HEK293 (cell line): ENCODE results near the gene SCYL1.
"Not testable (repeated sequence)": the region's sequence is repeated elsewhere in the genome, so short reads cannot be mapped to it uniquely, and the experiment has no call there.

Experiments
- CTCF ChIP-seq: fragments of 450-650 bp; formaldehyde crosslinking; IDR thresholded peaks from 2 replicates; pipeline ENCODE4 v1.5.1; 2016; ENCODE audit warnings: missing biosample characterization, missing genetic modification characterization
- ZNF114 ChIP-seq: fragments of 450-650 bp; formaldehyde crosslinking; IDR thresholded peaks from 2 replicates; pipeline ENCODE4 v1.5.0; 2017; ENCODE audit warnings: missing biosample characterization, missing genetic modification characterization
- ZNF239 ChIP-seq: fragments of 450-650 bp; formaldehyde crosslinking; IDR thresholded peaks from 2 replicates; pipeline ENCODE4 v1.5.1; 2016; ENCODE audit warnings: missing biosample characterization, missing genetic modification characterization

DNA sequence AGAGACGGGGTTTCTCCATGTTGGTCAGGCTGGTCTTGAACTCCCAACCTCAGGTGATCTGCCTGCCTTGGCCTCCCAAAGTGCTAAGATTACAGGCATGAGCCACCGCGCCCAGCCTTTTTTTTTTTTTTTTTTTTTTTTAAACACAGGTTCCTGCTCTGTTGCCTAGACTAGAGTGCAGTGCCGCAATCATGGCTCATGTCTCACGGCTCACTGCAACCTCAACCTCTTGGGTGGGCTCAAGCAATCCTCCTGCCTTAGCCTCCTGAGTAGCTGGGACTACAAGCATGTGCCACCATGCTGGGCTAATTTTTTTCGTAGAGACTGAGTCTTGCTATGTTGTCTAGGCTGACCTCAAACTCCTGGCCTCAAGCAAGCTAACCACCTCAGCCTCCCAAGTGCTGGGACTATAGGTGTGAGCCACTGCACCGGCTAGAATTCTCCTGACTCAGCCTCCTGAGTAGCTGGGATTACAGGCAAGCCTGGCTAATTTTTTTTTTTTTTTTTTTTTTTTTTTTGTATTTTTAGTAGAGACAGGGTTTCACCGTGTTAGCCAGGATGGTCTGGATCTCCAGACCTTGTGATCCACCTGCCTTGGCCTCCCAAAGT, 5.8 kb upstream of the SCYL1 start:
- TF ChIP-seq CTCF; ZNF114 (tag by site-specific recombination); ZNF239: not testable (repeated sequence)
